OCI-LY1 (cell line): Measurements from ENCODE around the gene FTSJ1.

Source experiments
- H2AFZ ChIP-seq: fragments of 200-600 bp; sonication (generic), shearing (Covaris generic); 2 replicates; pipeline ENCODE4 v1.6.0; 2014; ENCODE audit warnings: antibody characterized with exemption, mild to moderate bottlenecking, low read length
- H3F3A ChIP-seq: fragments of 200-600 bp; sonication (generic), shearing (Covaris generic); 2 replicates; pipeline ENCODE4 v1.6.0; 2014; ENCODE audit warnings: mild to moderate bottlenecking, antibody characterized with exemption, low read length, moderate library complexity; ENCODE audit not compliant: insufficient read depth
- H3K27ac ChIP-seq: fragments of 200-600 bp; sonication (generic); 2 replicates; pipeline ENCODE4 v1.5.1; 2014; ENCODE audit warnings: low read length, mixed run types, mild to moderate bottlenecking, low read depth; ENCODE audit not compliant: poor library complexity, severe bottlenecking
- H3K27me3 ChIP-seq: fragments of 200-600 bp; sonication (generic); 2 replicates; pipeline ENCODE4 v1.6.0; 2014; ENCODE audit warnings: antibody characterized with exemption, mild to moderate bottlenecking, low read length, moderate library complexity; ENCODE audit not compliant: insufficient read depth
- H3K36me3 ChIP-seq: fragments of 200-600 bp; sonication (generic); 2 replicates; pipeline ENCODE4 v1.6.1; 2014; ENCODE audit warnings: mild to moderate bottlenecking, antibody characterized with exemption, low read length, moderate library complexity, mixed read lengths; ENCODE audit not compliant: insufficient read depth
- H3K4me1 ChIP-seq: fragments of 200-600 bp; sonication (generic); 2 replicates; pipeline ENCODE4 v1.5.1; 2014; ENCODE audit warnings: mild to moderate bottlenecking, low read length, moderate library complexity; ENCODE audit not compliant: insufficient read depth, severe bottlenecking
- H3K4me2 ChIP-seq: fragments of 200-600 bp; sonication (generic), shearing (Covaris generic); 2 replicates; pipeline ENCODE4 v1.6.1; 2014; ENCODE audit warnings: low read length
- H3K4me3 ChIP-seq: fragments of 200-600 bp; sonication (generic); 2 replicates; pipeline ENCODE4 v1.5.1; 2014; ENCODE audit warnings: low read length, low read depth, mild to moderate bottlenecking, mixed read lengths; ENCODE audit not compliant: poor library complexity, severe bottlenecking
- H3K79me2 ChIP-seq: fragments of 200-600 bp; shearing (Covaris generic); 2 replicates; pipeline ENCODE4 v1.6.1; 2016; ENCODE audit warnings: mixed run types, low read length, mixed read lengths; ENCODE audit not compliant: insufficient read depth
- H3K9ac ChIP-seq: fragments of 200-600 bp; sonication (generic), shearing (Covaris generic); 2 replicates; pipeline ENCODE4 v1.6.1; 2014; ENCODE audit warnings: mild to moderate bottlenecking, low read length, mixed read lengths
- H3K9me2 ChIP-seq: fragments of 200-600 bp; sonication (generic), shearing (Covaris generic); 2 replicates; pipeline ENCODE4 v1.6.1; 2014; ENCODE audit warnings: low read depth, mild to moderate bottlenecking, low read length, mixed read lengths
- H3K9me3 ChIP-seq: fragments of 200-600 bp; shearing (Covaris generic); 2 replicates; pipeline ENCODE4 v1.6.1; 2014; ENCODE audit warnings: low read length, mixed read lengths
- H4K20me1 ChIP-seq: fragments of 200-600 bp; sonication (generic), shearing (Covaris generic); 2 replicates; pipeline ENCODE4 v1.6.0; 2016; ENCODE audit warnings: mild to moderate bottlenecking, low read length; ENCODE audit not compliant: insufficient read depth
- EZH2 ChIP-seq: fragments of 200-600 bp; sonication (generic), shearing (Covaris generic); IDR thresholded peaks from 2 replicates; pipeline ENCODE4 v1.8.0; 2017; ENCODE audit warnings: borderline replicate concordance, mixed run types, mild to moderate bottlenecking, antibody characterized with exemption, low read length, moderate library complexity, mixed read lengths
- TF ChIP-seq, protein P1 (sequence below): fragments of 200-600 bp; sonication (generic), shearing (Covaris generic); IDR thresholded peaks from 2 replicates; pipeline ENCODE4 v1.5.1; 2017; ENCODE audit warnings: mild to moderate bottlenecking, antibody characterized with exemption, low read length, moderate library complexity, mixed read lengths

Gene FTSJ1

GRCh38 chrX:48512371-48512935 lies 36.5 kb downstream of the FTSJ1 start:
- Histone ChIP-seq H3F3A (no peaks in the 10 kb centered on the region), H3K9me2 (no peaks in the 10 kb centered on the region), H3K9ac (no peak overlapping the region), H3K9me3 (no peaks in the 10 kb centered on the region), H3K4me1 (peaks cover 3% of the 10 kb centered on the region), H3K27ac (no peak overlapping the region), H3K27me3 (no peaks in the 10 kb centered on the region), H3K36me3 (no peaks in the 10 kb centered on the region), H3K4me2 (no peak overlapping the region), H4K20me1 (no peaks in the 10 kb centered on the region), H2AFZ (no peak overlapping the region), H3K79me2 (no peaks in the 10 kb centered on the region), H3K4me3 (no peak overlapping the region)
- no peak for TF ChIP-seq EZH2
- TF ChIP-seq, protein P1, sequence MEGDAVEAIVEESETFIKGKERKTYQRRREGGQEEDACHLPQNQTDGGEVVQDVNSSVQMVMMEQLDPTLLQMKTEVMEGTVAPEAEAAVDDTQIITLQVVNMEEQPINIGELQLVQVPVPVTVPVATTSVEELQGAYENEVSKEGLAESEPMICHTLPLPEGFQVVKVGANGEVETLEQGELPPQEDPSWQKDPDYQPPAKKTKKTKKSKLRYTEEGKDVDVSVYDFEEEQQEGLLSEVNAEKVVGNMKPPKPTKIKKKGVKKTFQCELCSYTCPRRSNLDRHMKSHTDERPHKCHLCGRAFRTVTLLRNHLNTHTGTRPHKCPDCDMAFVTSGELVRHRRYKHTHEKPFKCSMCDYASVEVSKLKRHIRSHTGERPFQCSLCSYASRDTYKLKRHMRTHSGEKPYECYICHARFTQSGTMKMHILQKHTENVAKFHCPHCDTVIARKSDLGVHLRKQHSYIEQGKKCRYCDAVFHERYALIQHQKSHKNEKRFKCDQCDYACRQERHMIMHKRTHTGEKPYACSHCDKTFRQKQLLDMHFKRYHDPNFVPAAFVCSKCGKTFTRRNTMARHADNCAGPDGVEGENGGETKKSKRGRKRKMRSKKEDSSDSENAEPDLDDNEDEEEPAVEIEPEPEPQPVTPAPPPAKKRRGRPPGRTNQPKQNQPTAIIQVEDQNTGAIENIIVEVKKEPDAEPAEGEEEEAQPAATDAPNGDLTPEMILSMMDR, result no peak

DNA sequence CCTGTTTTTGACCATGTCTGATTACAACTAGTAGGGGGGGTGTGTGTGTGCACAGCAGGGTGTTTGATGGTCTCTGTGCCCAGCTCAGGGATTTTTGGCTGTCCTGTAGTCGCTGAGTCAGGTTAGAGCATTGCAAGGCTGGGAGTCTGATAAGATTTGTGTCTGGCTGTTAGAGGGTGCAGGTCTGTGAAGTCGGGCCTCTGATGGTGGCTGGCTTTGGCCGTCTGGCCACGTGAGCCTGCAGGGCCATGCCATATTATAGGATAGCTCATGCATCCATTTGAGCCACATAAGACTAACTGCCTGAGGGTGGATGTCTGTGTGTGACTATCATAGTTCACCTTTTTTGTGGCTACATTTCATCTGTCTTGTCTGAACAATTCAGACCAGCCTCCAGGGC lies 37.7 kb downstream of the FTSJ1 start:
- no peaks in the 10 kb centered on the region for H3K79me2 ChIP-seq

DNA sequence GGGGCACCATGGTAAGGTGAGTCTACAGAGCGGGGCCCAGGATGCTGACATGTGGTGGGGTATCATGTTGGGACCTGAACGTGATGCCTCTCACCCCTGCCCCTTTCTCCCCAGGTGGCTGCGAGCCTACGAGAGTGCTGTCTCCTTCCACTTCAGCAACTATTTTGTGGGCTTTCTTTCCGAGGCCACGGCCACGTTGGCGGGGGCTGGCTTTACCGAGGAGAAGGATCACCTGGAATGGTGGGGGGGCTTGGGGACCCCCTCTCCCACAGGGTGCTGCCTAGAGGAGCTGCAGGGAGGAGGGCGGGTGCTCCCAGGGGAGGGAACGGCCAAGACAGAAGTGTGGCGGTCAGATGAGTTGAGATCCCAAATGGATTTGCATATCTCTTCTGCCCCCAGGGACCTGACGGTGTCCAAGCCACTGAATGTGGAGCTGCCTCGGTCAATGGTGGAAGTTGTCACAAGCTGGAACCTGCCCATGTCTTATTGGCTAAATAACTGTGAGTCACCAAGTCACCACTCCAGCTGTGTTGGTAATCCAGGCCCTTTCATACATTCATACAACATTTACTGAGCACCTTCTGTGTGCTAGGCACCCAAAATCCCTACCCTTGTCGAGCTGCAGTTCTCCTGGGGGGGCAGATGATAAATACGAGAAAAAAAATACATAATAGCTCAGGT lies 38.3 kb downstream of the FTSJ1 start:
- Histone ChIP-seq H3K9me2 (no peaks in the 10 kb centered on the region), H3K79me2 (no peaks in the 10 kb centered on the region), H3K4me1 (no peaks in the 10 kb centered on the region), H3K9me3 (no peaks in the 10 kb centered on the region), H2AFZ (no peak overlapping the region), H3F3A (no peaks in the 10 kb centered on the region), H4K20me1 (no peaks in the 10 kb centered on the region), H3K4me2 (no peak overlapping the region), H3K4me3 (no peak overlapping the region), H3K27ac (no peak overlapping the region), H3K36me3 (no peaks in the 10 kb centered on the region), H3K27me3 (no peaks in the 10 kb centered on the region), H3K9ac (no peak overlapping the region)
- TF ChIP-seq, protein P1, result no peak
- no peak for TF ChIP-seq EZH2

More for the DNA sequence above, 37.7 kb downstream of the FTSJ1 start:
- TF ChIP-seq, protein P1, result no peak
- TF ChIP-seq EZH2, result no peak
- Histone ChIP-seq H3K27ac (no peak overlapping the region), H3F3A (no peaks in the 10 kb centered on the region), H3K9me3 (no peaks in the 10 kb centered on the region), H3K9ac (no peak overlapping the region), H3K4me1 (no peaks in the 10 kb centered on the region), H3K4me2 (no peak overlapping the region), H3K27me3 (no peaks in the 10 kb centered on the region), H3K4me3 (no peak overlapping the region), H4K20me1 (no peaks in the 10 kb centered on the region), H3K36me3 (no peaks in the 10 kb centered on the region), H3K9me2 (no peaks in the 10 kb centered on the region), H2AFZ (no peak overlapping the region)
